Measurements from ENCODE around the gene ARL8B. TPM values are rescaled to one million over a fixed set of nuclear protein-coding genes. Genes with fewer than 3 reads are reported as not detected.

Gene ARL8B
- total and polyA plus RNA-seq, 9 of the 15 experiments (the other 6 are each of a cell fraction or from before 2014, with no cell fraction given), result 28.5 to 99.4 (median 77.2) TPM

GRCh38 chr3:5141760-5142159 lies 19.7 kb downstream of the ARL8B start:
- TF ChIP-seq DMBX1 (CRISPR knock-in tag; IDR thresholded peaks at IDR 0.05; ENCODE audit: borderline replicate concordance), result no peak
- TF ChIP-seq WHSC1 (IDR thresholded peaks at IDR 0.05; ENCODE audit: low read length), result no peak
- no peak for TF ChIP-seq ZNF12 (CRISPR knock-in tag; IDR thresholded peaks at IDR 0.05)
- no peak for TF ChIP-seq LARP7 (IDR thresholded peaks at IDR 0.05)
- TF ChIP-seq HMGXB4 (CRISPR knock-in tag; IDR thresholded peaks at IDR 0.05), result no peak
- TF ChIP-seq CREM (IDR thresholded peaks at IDR 0.05; ENCODE audit: low read depth), result no peak
- TF ChIP-seq THAP12 (CRISPR knock-in tag; IDR thresholded peaks at IDR 0.05), result no peak
- TF ChIP-seq STAG1 (CRISPR knock-in tag; IDR thresholded peaks at IDR 0.05; ENCODE audit: borderline replicate concordance), result no peak
- no peak for TF ChIP-seq RB1 (IDR thresholded peaks at IDR 0.05; ENCODE audit: low read depth)
- TF ChIP-seq NCOA1 (IDR thresholded peaks at IDR 0.05; ENCODE audit: low read depth), result no peak
- no peak for TF ChIP-seq KLF13 (tag; IDR thresholded peaks at IDR 0.05; ENCODE audit: borderline replicate concordance, low read depth)
- no peak for TF ChIP-seq PHB2 (IDR thresholded peaks at IDR 0.05; ENCODE audit: low read depth)
- no peak for TF ChIP-seq POLR2AphosphoS2 (IDR thresholded peaks at IDR 0.05; ENCODE audit: low read length)
- TF ChIP-seq BRCA1 (IDR thresholded peaks at IDR 0.05), result no peak
- TF ChIP-seq BRCA1 (CRISPR knock-in tag; IDR thresholded peaks at IDR 0.05), result no peak
- no peak for TF ChIP-seq ZNF778 (CRISPR knock-in tag; IDR thresholded peaks at IDR 0.05)
- TF ChIP-seq ZNF512 (tag; IDR thresholded peaks at IDR 0.05), result no peak
- TF ChIP-seq E2F1 (CRISPR knock-in tag; IDR thresholded peaks at IDR 0.05), result no peak
- Histone ChIP-seq H3K4me2 (ENCODE audit: insufficient read depth, low read length) (no peak overlapping the region), H3K27me3 (ENCODE audit: control insufficient read depth in 2 of 2, insufficient read depth in 2 of 2, low read length in 2 of 2) (no peaks in the 10 kb centered on the region), H3K9me3 (replicated peaks; ENCODE audit: control insufficient read depth, insufficient read depth, low read depth, low read length) (no peaks in the 10 kb centered on the region), H3K9ac (ENCODE audit: insufficient read depth in 1 of 2, low read depth in 2 of 2, low read length in 2 of 2) (no peak overlapping the region), H3K9me1 (ENCODE audit: control insufficient read depth, insufficient read depth, low read length) (no peaks in the 10 kb centered on the region), H4K20me1 (replicated peaks; ENCODE audit: control insufficient read depth, insufficient read depth, low read length) (peaks cover 13% of the 10 kb centered on the region), H3K36me3 (ENCODE audit: control insufficient read depth, insufficient read depth, low read length) (peaks cover 7% of the 10 kb centered on the region; the same call in 2 of the 3 replicates), H3K4me3 (no peak overlapping the region), H3K27ac (ENCODE audit: extremely low read depth, low read depth, low read length) (no peak overlapping the region), H3K4me1 (replicated peaks in 1 of 2; ENCODE audit: control insufficient read depth in 2 of 2, insufficient read depth in 2 of 2, low read length in 2 of 2) (peaks cover 0 to 20% of the 10 kb centered on the region in 2 experiments; a peak in 3 of 5 replicates), H2AFZ (ENCODE audit: low read depth, low read length) (no peak overlapping the region), H3K79me2 (ENCODE audit: control insufficient read depth, insufficient read depth, low read length) (peaks cover 99% of the 10 kb centered on the region)
- intact Hi-C loops (cut with micrococcal nuclease), result no loop called here
- ATAC-seq, result no peak
- no peak for DNase-seq (ENCODE audit: extremely low read depth in 1 of 4, low spot score in 3 of 4)
- FAIRE-seq, result no peak
- in situ Hi-C loops (cut with MboI), result no loop called here
- CTCF ChIA-PET (ENCODE audit: low intra/inter-chr PET ratio), result interaction anchor here (0.5 kb wide), 1 partner anchor 10 kb away, joined by 3 read pairs; no protein-coding TSS in a partner anchor
- no TSS peak for BruUV-seq (replicated peaks)
- POLR2A ChIA-PET, result no interaction called here
- WGBS (ENCODE audit: insufficient coverage, low coverage, missing lambda C conversion rate), result 92% methylated on average over 4 of the region's 4 CpGs

Measured in K562 (cell line).